Hepatocyte (in vitro differentiated cells): ENCODE results near the gene DGKI. TPM values are rescaled to one million over a fixed set of nuclear protein-coding genes. Genes with fewer than 3 reads are reported as not detected.

Source experiments
- DNase-seq: peaks from one replicate; pipeline ENCODE4 v3.0.0-alpha.2; 2016; ENCODE audit warnings: low spot score
- H2AFZ ChIP-seq: fragments of 200-600 bp; sonication (generic); 2 replicates; pipeline ENCODE4 v1.6.0; 2016; ENCODE audit warnings: antibody characterized with exemption, mild to moderate bottlenecking
- H3K27ac ChIP-seq: fragments of 200-600 bp; sonication (generic); 2 replicates; pipeline ENCODE4 v1.5.1; 2016; ENCODE audit warnings: mild to moderate bottlenecking
- H3K27me3 ChIP-seq: fragments of 200-600 bp; sonication (generic); 2 replicates; pipeline ENCODE4 v1.6.1; 2016
- H3K36me3 ChIP-seq: fragments of 200-600 bp; sonication (generic); replicated peaks from 2 replicates; pipeline ENCODE4 v1.5.1; 2016; ENCODE audit warnings: low read depth; ENCODE audit not compliant: insufficient read depth
- H3K4me1 ChIP-seq: fragments of 200-600 bp; sonication (generic); 2 replicates; pipeline ENCODE4 v1.5.1; 2016; ENCODE audit warnings: mild to moderate bottlenecking, moderate library complexity; ENCODE audit not compliant: insufficient read depth
- H3K4me2 ChIP-seq: fragments of 200-600 bp; sonication (generic); 2 replicates; pipeline ENCODE4 v1.6.0; 2016
- H3K4me3 ChIP-seq: fragments of 200-600 bp; sonication (generic); 2 replicates; pipeline ENCODE4 v1.5.1; 2016; ENCODE audit warnings: mild to moderate bottlenecking
- H3K79me2 ChIP-seq: fragments of 200-600 bp; sonication (generic); 2 replicates; pipeline ENCODE4 v1.6.0; 2017; ENCODE audit warnings: mild to moderate bottlenecking
- H3K9me2 ChIP-seq: fragments of 200-600 bp; sonication (generic); replicated peaks from 2 replicates; pipeline ENCODE4 v1.6.0; 2017; ENCODE audit warnings: mild to moderate bottlenecking; ENCODE audit not compliant: insufficient read depth
- H3K9me3 ChIP-seq: fragments of 200-600 bp; sonication (generic); 2 replicates; pipeline ENCODE4 v1.5.1; 2016; ENCODE audit warnings: low read depth, mild to moderate bottlenecking
- H4K20me1 ChIP-seq: fragments of 200-600 bp; sonication (generic); 2 replicates; pipeline ENCODE4 v1.6.0; 2016; ENCODE audit warnings: mild to moderate bottlenecking; ENCODE audit not compliant: insufficient read depth, poor library complexity, severe bottlenecking
- EZH2 ChIP-seq: fragments of 200-600 bp; sonication (generic); IDR thresholded peaks from 2 replicates; pipeline ENCODE4 v1.6.1; 2016; ENCODE audit warnings: antibody characterized with exemption, mild to moderate bottlenecking, borderline replicate concordance
- EZH2phosphoT487 ChIP-seq: fragments of 200-600 bp; sonication (generic); IDR thresholded peaks from one replicate; pipeline ENCODE4 v1.6.1; 2018; ENCODE audit warnings: antibody characterized with exemption, mild to moderate bottlenecking, low read depth, moderate library complexity; ENCODE audit not compliant: unreplicated experiment, severe bottlenecking
- WGBS: methylation state at CpG from one replicate; pipeline ENCODE4 v1.1.6; 2016; ENCODE audit warnings: low lambda C conversion rate; ENCODE audit errors: missing lambda C conversion rate; 5-methylcytosine and 5-hydroxymethylcytosine counted together
- polyA plus RNA-seq: library from polyadenylated mRNA; unstranded; fragments of >200 nt; fragmentation: Nextera tagmentation; extraction: Ambion mirVana; gene quantifications from 2 replicates; pipeline ENCODE4 v1.2.1, GENCODE V29; 2016
- total RNA-seq: library from RNA; depleted of rRNA; stranded (reverse); fragments of >200 nt; gene quantifications from 2 replicates; pipeline ENCODE4 v1.2.3, GENCODE V29; 2014
- TF ChIP-seq, protein P1 (sequence below): fragments of 200-600 bp; sonication (generic); IDR thresholded peaks from 2 replicates; pipeline ENCODE4 v1.5.1; 2016; ENCODE audit warnings: antibody characterized with exemption, mild to moderate bottlenecking; ENCODE audit not compliant: poor library complexity

DGKI gene
- total and polyA plus RNA-seq, 2 experiments from 2014 or later = 0.47 to 1.8 TPM

- no peak for DNase-seq
- no peaks in the 10 kb centered on the region for H3K4me1 ChIP-seq
- no peaks in the 10 kb centered on the region for H3K36me3 ChIP-seq
- H3K79me2 ChIP-seq = no peaks in the 10 kb centered on the region
- no peak overlapping the region for H2AFZ ChIP-seq
- whole genome bisulfite sequencing = 75% methylated on average over 6 of the region's 6 CpGs
- H3K27me3 ChIP-seq = no peaks in the 10 kb centered on the region
- H3K9me2 ChIP-seq = no peaks in the 10 kb centered on the region
- no peak for TF ChIP-seq EZH2phosphoT487
- TF ChIP-seq, protein P1, sequence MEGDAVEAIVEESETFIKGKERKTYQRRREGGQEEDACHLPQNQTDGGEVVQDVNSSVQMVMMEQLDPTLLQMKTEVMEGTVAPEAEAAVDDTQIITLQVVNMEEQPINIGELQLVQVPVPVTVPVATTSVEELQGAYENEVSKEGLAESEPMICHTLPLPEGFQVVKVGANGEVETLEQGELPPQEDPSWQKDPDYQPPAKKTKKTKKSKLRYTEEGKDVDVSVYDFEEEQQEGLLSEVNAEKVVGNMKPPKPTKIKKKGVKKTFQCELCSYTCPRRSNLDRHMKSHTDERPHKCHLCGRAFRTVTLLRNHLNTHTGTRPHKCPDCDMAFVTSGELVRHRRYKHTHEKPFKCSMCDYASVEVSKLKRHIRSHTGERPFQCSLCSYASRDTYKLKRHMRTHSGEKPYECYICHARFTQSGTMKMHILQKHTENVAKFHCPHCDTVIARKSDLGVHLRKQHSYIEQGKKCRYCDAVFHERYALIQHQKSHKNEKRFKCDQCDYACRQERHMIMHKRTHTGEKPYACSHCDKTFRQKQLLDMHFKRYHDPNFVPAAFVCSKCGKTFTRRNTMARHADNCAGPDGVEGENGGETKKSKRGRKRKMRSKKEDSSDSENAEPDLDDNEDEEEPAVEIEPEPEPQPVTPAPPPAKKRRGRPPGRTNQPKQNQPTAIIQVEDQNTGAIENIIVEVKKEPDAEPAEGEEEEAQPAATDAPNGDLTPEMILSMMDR = no peak
- no peak for TF ChIP-seq EZH2
- H3K4me2 ChIP-seq = no peak overlapping the region
- no peak overlapping the region for H3K27ac ChIP-seq
- no peaks in the 10 kb centered on the region for H4K20me1 ChIP-seq
- no peak overlapping the region for H3K4me3 ChIP-seq
- H3K9me3 ChIP-seq = no peaks in the 10 kb centered on the region
Measured at GRCh38 chr7:137655804-137656203, 191.0 kb downstream of the DGKI start.

GRCh38 chr7:137652721-137653120 lies 194.1 kb downstream of the DGKI start:
- Histone ChIP-seq H3K9me2 (no peaks in the 10 kb centered on the region), H3K9me3 (no peaks in the 10 kb centered on the region), H3K27me3 (no peaks in the 10 kb centered on the region), H3K79me2 (no peaks in the 10 kb centered on the region), H3K36me3 (no peaks in the 10 kb centered on the region), H4K20me1 (no peaks in the 10 kb centered on the region), H3K4me3 (no peak overlapping the region), H2AFZ (no peak overlapping the region), H3K4me1 (no peaks in the 10 kb centered on the region), H3K4me2 (no peak overlapping the region), H3K27ac (no peak overlapping the region)
- TF ChIP-seq EZH2phosphoT487 (no peak), EZH2 (no peak)
- TF ChIP-seq, protein P1 = no peak
- WGBS = 52% methylated on average over 1 of the region's 1 CpG
- no peak for DNase-seq

- no peaks in the 10 kb centered on the region for H4K20me1 ChIP-seq
- H3K4me1 ChIP-seq = no peaks in the 10 kb centered on the region
- H3K27me3 ChIP-seq = peaks cover 5% of the 10 kb centered on the region
- H3K4me2 ChIP-seq = no peak overlapping the region
- DNase-seq = no peak
- H3K9me3 ChIP-seq = no peaks in the 10 kb centered on the region
- no peak overlapping the region for H3K27ac ChIP-seq
- no peaks in the 10 kb centered on the region for H3K9me2 ChIP-seq
- TF ChIP-seq EZH2phosphoT487 = no peak
- TF ChIP-seq EZH2 = no peak
- TF ChIP-seq, protein P1 = no peak
- H3K36me3 ChIP-seq = no peaks in the 10 kb centered on the region
- no peaks in the 10 kb centered on the region for H3K79me2 ChIP-seq
- H3K4me3 ChIP-seq = no peak overlapping the region
- H2AFZ ChIP-seq = no peak overlapping the region
- WGBS = 94% methylated on average over 3 of the region's 3 CpGs
Measured at GRCh38 chr7:137647905-137648565, 198.7 kb downstream of the DGKI start.
